GM23248 (cell line): ENCODE results near the gene ADRB2.
"Not testable (repeated sequence)": the region's sequence is repeated elsewhere in the genome, so short reads cannot be mapped to it uniquely, and the experiment has no call there.

ENCODE experiments used
- EZH2 ChIP-seq: fragments of 200-600 bp; sonication (generic); IDR thresholded peaks from 2 replicates; pipeline ENCODE4 v1.6.1; 2018; ENCODE audit warnings: antibody characterized with exemption, mild to moderate bottlenecking; ENCODE audit not compliant: insufficient read depth, poor library complexity, severe bottlenecking
- EZH2phosphoT487 ChIP-seq: fragments of 200-600 bp; sonication (generic); IDR thresholded peaks from 2 replicates; pipeline ENCODE4 v1.6.1; 2018; ENCODE audit warnings: antibody characterized with exemption, moderate library complexity, mild to moderate bottlenecking, low read depth; ENCODE audit not compliant: insufficient read depth

DNA sequence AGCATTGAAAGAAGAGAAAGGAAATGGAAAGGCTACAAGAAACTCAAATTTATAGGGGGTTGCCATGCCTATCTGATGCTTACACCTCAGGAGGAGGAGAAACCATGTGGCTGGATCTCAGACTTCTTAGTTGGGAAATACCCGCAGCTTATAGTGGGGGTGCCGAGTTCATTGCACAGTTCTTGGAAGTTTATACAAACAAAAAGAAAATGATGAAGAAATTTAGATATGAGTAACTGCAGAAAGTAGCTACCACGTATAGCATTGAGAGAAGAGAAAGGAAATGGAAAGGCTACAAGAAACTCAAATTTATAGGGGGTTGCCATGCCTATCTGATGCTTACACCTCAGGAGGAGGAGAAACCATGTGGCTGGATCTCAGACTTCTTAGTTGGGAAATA lies 23.0 kb upstream of the ADRB2 start:
- not testable (repeated sequence) for TF ChIP-seq EZH2phosphoT487, EZH2
